Panc1 (cell line): ENCODE results near the gene SLC15A1.
"Not testable (repeated sequence)": the region's sequence is repeated elsewhere in the genome, so short reads cannot be mapped to it uniquely, and the experiment has no call there.

Source experiments
- CTCF ChIP-seq: fragments of 450-650 bp; IDR thresholded peaks from 2 replicates; pipeline ENCODE4 v1.5.1; 2017; ENCODE audit warnings: mild to moderate bottlenecking
- REST ChIP-seq, 2 experiments: IDR thresholded peaks; 2 replicates each; pipeline ENCODE4 v1.6.1; 2011 to 2012; ENCODE audit warnings: low read depth in 2 of 2, control low read depth in 1 of 2, low read length in 1 of 2, mild to moderate bottlenecking in 1 of 2, moderate library complexity in 1 of 2; ENCODE audit not compliant: insufficient read depth in 1 of 2
- TCF7L2 ChIP-seq: IDR thresholded peaks from 2 replicates; pipeline ENCODE4 v1.6.1; 2011; ENCODE audit warnings: mild to moderate bottlenecking, low read depth, low read length, inconsistent platforms

GRCh38 chr13:98754468-98754867 lies 2.0 kb upstream of the SLC15A1 start:
- TF ChIP-seq CTCF; TCF7L2; REST (IDR thresholded peaks at IDR 0.05; ENCODE audit: insufficient read depth in 1 of 2, low read depth in 2 of 2, low read length in 1 of 2): not testable (repeated sequence)
